H1 (cell line): ENCODE data around the gene MYOC. TPM values are rescaled to one million over a fixed set of nuclear protein-coding genes. Genes with fewer than 3 reads are reported as not detected.

Experiments
- BCL11A ChIP-seq, 2 experiments: IDR thresholded peaks; one replicate each; pipeline ENCODE4 v1.6.1; 2011; ENCODE audit warnings: low read depth in 2 of 2, low read length in 2 of 2, mild to moderate bottlenecking in 2 of 2
- KDM5A ChIP-seq: fragments of 200-600 bp; IDR thresholded peaks from 2 replicates; pipeline ENCODE4 v1.7.1; 2012; ENCODE audit warnings: mild to moderate bottlenecking, low read length, inconsistent platforms, mixed read lengths
- RAD21 ChIP-seq, 2 experiments: IDR thresholded peaks in 1 of 2; conservative IDR thresholded peaks in 1 of 2; 2 replicates each; pipeline ENCODE4 v1.6.1; 2011; ENCODE audit warnings: low read depth in 2 of 2, low read length in 2 of 2, improper control_type of control experiment in 1 of 2, inconsistent platforms in 1 of 2, mild to moderate bottlenecking in 1 of 2, moderate library complexity in 1 of 2
- RBBP5 ChIP-seq: IDR thresholded peaks from 2 replicates; pipeline ENCODE4 v1.7.1; 2012; ENCODE audit warnings: low read depth, mild to moderate bottlenecking, inconsistent platforms, low read length, moderate library complexity, borderline replicate concordance
- polyA plus RNA-seq, 7 experiments: library from polyadenylated mRNA; depleted of rRNA in 3 of 7; stranded (reverse) in 5 of 7; unstranded in 2 of 7; fragments of >200 nt in 5 of 7; fragments of 200-250 nt in 2 of 7; gene quantifications; 1 replicate in 5 of 7; 2 replicates in 1 of 7; 4 replicates in 1 of 7; pipeline versions ENCODE4 v1.2.1 to v1.2.3, GENCODE V29; 2011 to 2013; ENCODE audit warnings: missing spikeins in 2 of 7, mixed read lengths in 2 of 7
- total RNA-seq: library from RNA; stranded (reverse); fragmentation: NEBNext Ultra II Directional; extraction: Animal tissue kit (Norgen Biotek cat#: 25700); gene quantifications from 2 replicates; pipeline ENCODE4 v1.2.1, GENCODE V29; 2021

Gene MYOC
- total and polyA plus RNA-seq, 2 of the 8 experiments (the other 6 are each of a cell fraction or from before 2014, with no cell fraction given): not detected

DNA sequence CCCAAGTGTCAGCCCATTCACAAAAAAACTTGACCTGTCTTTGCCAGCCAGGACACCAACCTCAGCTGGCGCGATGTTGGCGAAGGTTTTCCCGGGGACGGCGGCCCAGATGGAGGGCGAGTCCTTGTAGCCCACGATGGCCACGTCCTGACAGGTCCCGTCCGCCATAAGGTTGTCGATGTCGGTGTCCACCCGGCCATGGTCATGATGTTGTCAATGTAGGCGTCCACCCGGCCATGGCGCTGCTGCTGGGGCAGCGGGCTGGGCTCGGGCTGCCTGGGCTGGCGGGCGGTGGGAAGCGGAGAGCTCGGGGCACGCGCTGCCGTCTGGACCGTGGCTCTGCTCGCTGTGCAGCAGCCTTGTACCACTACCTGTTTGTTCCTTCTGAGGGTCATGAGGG lies 18.3 kb upstream of the MYOC start (continued):
- TF ChIP-seq KDM5A (no peak), BCL11A (IDR thresholded peaks at IDR 0.05; ENCODE audit: low read depth in 2 of 2, low read length in 2 of 2) (no peak), RAD21 (IDR thresholded peaks at IDR 0.05 in 1 of 2, conservative IDR thresholded peaks at IDR 0.05 in 1 of 2; ENCODE audit: low read depth in 2 of 2, low read length in 2 of 2) (no peak), RBBP5 (no peak)
